ENCODE data around the gene FTO. TPM values are rescaled to one million over a fixed set of nuclear protein-coding genes. Genes with fewer than 3 reads are reported as not detected.

Gene FTO
- total RNA-seq, 4 donors from 2014 or later: 63.2 to 151 (median 105) TPM

GRCh38 chr16:54099627-54100026 is 395.7 kb downstream of the FTO start:
- Histone ChIP-seq H3K4me3 (no peak overlapping the region), H3K9me3 (no peaks in the 10 kb centered on the region), H3K4me1 (no peaks in the 10 kb centered on the region), H3K27me3 (no peaks in the 10 kb centered on the region), H3K27ac (no peak overlapping the region), H3K36me3 (no peaks in the 10 kb centered on the region)
- intact Hi-C loops (cut with DNase I; ENCODE audit: low total_unique reads): no loop called here
- DNase-seq: no peak
- no peak for TF ChIP-seq POLR2A (IDR thresholded peaks at IDR 0.05)
- TF ChIP-seq CTCF (IDR thresholded peaks at IDR 0.05): no peak

DNA sequence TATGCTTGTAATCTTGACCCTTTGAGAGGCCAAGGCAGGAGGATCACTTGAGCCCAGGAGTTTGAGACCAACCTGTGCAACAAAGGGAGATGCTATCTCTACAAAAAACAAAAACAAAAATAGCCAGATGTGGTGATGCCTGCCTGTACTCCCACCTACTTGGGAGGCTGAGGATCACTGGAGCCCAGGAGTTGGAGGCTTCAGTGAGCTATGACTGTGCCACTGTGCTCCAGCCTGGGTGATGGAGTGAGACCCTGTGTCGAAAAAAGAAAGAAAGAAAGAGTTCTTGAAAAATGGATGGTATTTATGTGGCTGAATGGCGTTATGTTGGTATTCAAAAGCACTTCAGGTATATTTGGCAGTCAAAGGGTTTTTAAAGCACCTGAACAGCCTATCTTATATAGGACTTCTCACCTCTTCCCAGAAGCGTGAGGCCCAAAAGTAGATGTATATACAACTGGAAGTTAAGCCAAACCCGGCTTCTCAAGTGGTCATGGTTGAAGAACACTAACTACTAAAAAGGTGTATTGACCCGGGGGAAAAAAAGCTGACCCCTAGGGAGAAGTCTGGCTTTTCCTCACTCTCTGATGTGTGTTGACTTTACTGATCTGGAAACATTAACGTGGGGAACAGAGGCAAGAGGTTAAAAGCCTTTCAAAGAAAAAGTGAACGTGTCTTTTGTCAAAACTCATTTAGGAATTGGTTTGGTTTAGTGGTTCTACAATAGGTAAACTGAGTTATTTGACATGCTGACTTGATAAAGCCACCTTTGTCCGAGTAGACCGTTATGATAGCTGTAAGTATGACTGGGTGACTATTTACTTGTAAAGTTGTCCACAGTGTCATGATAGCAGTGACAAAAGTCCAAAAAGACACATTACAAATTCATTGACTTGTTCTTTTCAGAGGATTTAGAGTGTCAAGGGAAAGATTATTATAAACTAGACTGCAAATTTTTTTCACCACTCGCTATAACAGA is 399.2 kb downstream of the FTO start:
- TF ChIP-seq CTCF (IDR thresholded peaks at IDR 0.05) (no peak), POLR2A (IDR thresholded peaks at IDR 0.05) (no peak)
- Histone ChIP-seq H3K36me3 (no peaks in the 10 kb centered on the region), H3K27ac (no peak overlapping the region), H3K27me3 (no peaks in the 10 kb centered on the region), H3K9me3 (no peaks in the 10 kb centered on the region), H3K4me1 (no peaks in the 10 kb centered on the region), H3K4me3 (no peak overlapping the region)
- no peak for DNase-seq
- intact Hi-C loops (cut with DNase I; ENCODE audit: low total_unique reads): no loop called here

- TF ChIP-seq CTCF (IDR thresholded peaks at IDR 0.05) (no peak), POLR2A (IDR thresholded peaks at IDR 0.05) (no peak)
- no peaks in the 10 kb centered on the region for H3K36me3 ChIP-seq
- intact Hi-C loops (cut with DNase I; ENCODE audit: low total_unique reads): no loop called here
These were observed 402.1 kb downstream of the FTO start for GRCh38 chr16:54106057-54106456.

GRCh38 chr16:54107583-54108202 is 403.7 kb downstream of the FTO start:
- no peaks in the 10 kb centered on the region for H3K9me3 ChIP-seq
- no peaks in the 10 kb centered on the region for H3K4me1 ChIP-seq
- no peak overlapping the region for H3K4me3 ChIP-seq
- no peak for DNase-seq
- no peaks in the 10 kb centered on the region for H3K27me3 ChIP-seq
- H3K36me3 ChIP-seq: no peaks in the 10 kb centered on the region
- H3K27ac ChIP-seq: no peak overlapping the region
- intact Hi-C loops (cut with DNase I; ENCODE audit: low total_unique reads): no loop called here
- TF ChIP-seq POLR2A (IDR thresholded peaks at IDR 0.05): no peak
- no peak for TF ChIP-seq CTCF (IDR thresholded peaks at IDR 0.05)

More at GRCh38 chr16:54106057-54106456, 402.1 kb downstream of the FTO start:
- Histone ChIP-seq H3K27me3 (no peaks in the 10 kb centered on the region), H3K27ac (no peak overlapping the region), H3K4me1 (no peaks in the 10 kb centered on the region), H3K9me3 (no peaks in the 10 kb centered on the region), H3K4me3 (no peak overlapping the region)
- DNase-seq: no peak

Measured in uterus (tissue), 4 donors.